K562 (cell line): ENCODE data around the gene THAP9. TPM values are rescaled to one million over a fixed set of nuclear protein-coding genes. Genes with fewer than 3 reads are reported as not detected.

Experiments
- GTF3C2 ChIP-seq: IDR thresholded peaks from 3 replicates; pipeline ENCODE4 v1.6.1; 2011; ENCODE audit warnings: borderline replicate concordance, mild to moderate bottlenecking, moderate library complexity; ENCODE audit not compliant: insufficient read length; ENCODE audit errors: extremely low read depth
- MCM2 ChIP-seq: fragments of 450-650 bp; IDR thresholded peaks from 2 replicates; pipeline ENCODE4 v1.6.1; 2017; ENCODE audit warnings: low read depth, mild to moderate bottlenecking
- MEF2A ChIP-seq: IDR thresholded peaks from 2 replicates; pipeline ENCODE4 v1.6.1; 2011; ENCODE audit warnings: low read depth, mild to moderate bottlenecking, low read length, moderate library complexity; ENCODE audit not compliant: control insufficient read depth
- NFE2 ChIP-seq: IDR thresholded peaks from 2 replicates; pipeline ENCODE4 v1.6.1; 2014; ENCODE audit warnings: antibody characterized with exemption, low read depth
- PHF21A ChIP-seq: fragments of 450-650 bp; IDR thresholded peaks from 2 replicates; pipeline ENCODE4 v1.6.1; 2017; ENCODE audit warnings: low read depth, borderline replicate concordance
- RNF2 ChIP-seq: sonication (generic); IDR thresholded peaks from 2 replicates; pipeline ENCODE4 v1.6.1; 2016
- SMAD3 ChIP-seq: fragments of 450-650 bp; formaldehyde crosslinking; conservative IDR thresholded peaks from 2 replicates; pipeline ENCODE4 v1.4.0; 2020; ENCODE audit warnings: mild to moderate bottlenecking
- SRSF1 ChIP-seq: fragments of 200-400 bp; formaldehyde crosslinking; IDR thresholded peaks from 2 replicates; pipeline ENCODE4 v1.6.1; 2017; ENCODE audit warnings: mild to moderate bottlenecking, low read depth, low read length, moderate library complexity
- THRA ChIP-seq: fragments of 450-650 bp; IDR thresholded peaks from 2 replicates; pipeline ENCODE4 v1.6.1; 2017; ENCODE audit warnings: mild to moderate bottlenecking, moderate library complexity
- TOE1 ChIP-seq, 2 experiments: fragments of 450-650 bp in 1 of 2; sonication (generic) in 1 of 2; formaldehyde crosslinking in 1 of 2; IDR thresholded peaks; 2 replicates each; pipeline versions ENCODE4 v1.7.1 to v1.8.0; 2016 to 2022; ENCODE audit warnings: borderline replicate concordance in 2 of 2, mild to moderate bottlenecking in 2 of 2, antibody characterized with exemption in 1 of 2, inconsistent platforms in 1 of 2, low read depth in 1 of 2, missing genetic modification reagents in 1 of 2, moderate library complexity in 1 of 2
- ZNF707 ChIP-seq: fragments of 250-450 bp; sonication (Bioruptor Pico); conservative IDR thresholded peaks from 2 replicates; pipeline ENCODE4 v1.8.0; 2022; ENCODE audit warnings: inconsistent platforms, mild to moderate bottlenecking, moderate library complexity
- ZNF830 ChIP-seq: fragments of 250-450 bp; sonication (Bioruptor Pico); IDR thresholded peaks from 2 replicates; pipeline ENCODE4 v1.5.0; 2021; ENCODE audit warnings: mild to moderate bottlenecking
- ZSCAN32 ChIP-seq: fragments of 450-650 bp; formaldehyde crosslinking; IDR thresholded peaks from 2 replicates; pipeline ENCODE4 v1.4.0; 2020; ENCODE audit warnings: mild to moderate bottlenecking, moderate library complexity
- polyA plus RNA-seq, 8 experiments: library from polyadenylated mRNA; depleted of rRNA in 4 of 8; stranded (reverse) in 5 of 8; unstranded in 3 of 8; fragments of >200 nt; fragmentation: Nextera tagmentation in 2 of 8; fragmentation: Illumina TruSeq in 1 of 8; extraction: Ambion mirVana in 2 of 8; extraction: Trizol in 1 of 8; gene quantifications; 2 replicates each; pipeline versions ENCODE4 v1.2.1 to v1.2.3, GENCODE V29; 2011 to 2014; ENCODE audit warnings: inconsistent platforms in 1 of 8, missing spikeins in 1 of 8
- total RNA-seq, 7 experiments: library from RNA; depleted of rRNA in 6 of 7; stranded (reverse); fragments of >200 nt in 6 of 7; fragmentation: Illumina TruSeq in 2 of 7; extraction: Trizol in 2 of 7; gene quantifications; 2 replicates each; pipeline versions ENCODE4 v1.2.1 to v1.2.3, GENCODE V29; 2011 to 2021; ENCODE audit warnings: low replicate concordance in 1 of 7

THAP9 gene
- total and polyA plus RNA-seq, 9 of the 15 experiments (the other 6 are each of a cell fraction or from before 2014, with no cell fraction given) = 3.4 to 7.0 (median 5.4) TPM

GRCh38 chr4:82900411-82901182, at the start of gene THAP9 (continued):
- TF ChIP-seq ZSCAN32 (CRISPR knock-in tag) (no peak), ZNF707 (CRISPR knock-in tag) (no peak), MEF2A (no peak), ZNF830 (no peak), SRSF1 (no peak), PHF21A (peak; percentile 13; the same call in 1 of the 2 replicates), NFE2 (no peak), GTF3C2 (no peak), RNF2 (no peak; the same call in 1 of the 2 replicates), MCM2 (no peak), THRA (no peak), SMAD3 (CRISPR knock-in tag) (no peak), TOE1 (IDR thresholded peaks at IDR 0.05; ENCODE audit: borderline replicate concordance) (peak; percentile 64; the same call in 1 of the 2 replicates), TOE1 (CRISPR knock-in tag; IDR thresholded peaks at IDR 0.05; ENCODE audit: borderline replicate concordance, low read depth) (no peak)
